HG02571 (cell line): Measurements from ENCODE around the gene IGFBP1.

Source experiments
- ATAC-seq: cut with Tn5 transposase; IDR thresholded peaks from one replicate; pipeline ENCODE4 v1.9.1; 2021; ENCODE audit warnings: mild to moderate bottlenecking, moderate library complexity; ENCODE audit not compliant: unreplicated experiment

Gene IGFBP1

DNA sequence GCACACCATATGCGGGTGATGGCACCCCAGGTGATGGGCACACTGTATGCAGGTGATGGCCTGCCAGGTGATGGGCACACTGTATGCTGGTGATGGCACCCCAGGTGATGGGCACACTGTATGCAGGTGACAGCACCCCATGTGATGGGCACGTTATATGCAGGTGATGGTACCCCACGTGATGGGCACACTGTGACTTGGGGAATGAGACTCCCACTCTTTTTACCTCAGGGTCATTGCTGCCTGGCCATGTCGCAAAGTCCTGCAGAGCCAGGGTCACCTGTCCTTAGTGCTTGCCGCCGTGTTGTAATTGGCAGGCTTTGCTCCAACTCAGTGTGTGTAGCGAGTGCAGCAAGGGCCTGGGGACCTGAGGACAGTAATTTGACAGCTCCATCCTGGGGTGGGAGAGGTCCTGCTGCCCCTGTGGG lies 7.8 kb upstream of the IGFBP1 start:
- no peak for ATAC-seq

DNA sequence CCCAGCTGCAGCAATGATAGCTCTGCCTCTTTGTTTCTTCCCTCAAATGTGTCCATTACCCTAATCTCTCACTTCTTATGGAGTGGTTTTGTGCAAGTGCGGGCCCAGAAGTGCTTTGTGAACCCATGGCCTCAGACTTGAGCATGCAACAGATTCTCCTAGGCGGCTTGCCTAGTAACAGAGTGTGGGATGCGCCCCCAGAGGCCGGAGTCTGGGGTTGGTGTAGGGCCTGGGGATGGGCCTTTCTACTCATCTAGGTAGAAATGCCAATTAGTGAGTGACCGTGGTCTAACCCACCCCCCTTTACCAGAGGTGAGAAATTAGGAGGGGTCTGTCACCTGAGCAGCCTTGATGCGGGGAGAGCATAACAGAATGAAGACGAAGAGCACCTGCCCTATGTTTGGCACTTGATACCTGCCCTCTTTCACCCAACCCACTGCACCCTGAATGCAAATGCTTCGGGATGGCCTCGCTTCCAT lies 7.0 kb upstream of the IGFBP1 start:
- no peak for ATAC-seq

DNA sequence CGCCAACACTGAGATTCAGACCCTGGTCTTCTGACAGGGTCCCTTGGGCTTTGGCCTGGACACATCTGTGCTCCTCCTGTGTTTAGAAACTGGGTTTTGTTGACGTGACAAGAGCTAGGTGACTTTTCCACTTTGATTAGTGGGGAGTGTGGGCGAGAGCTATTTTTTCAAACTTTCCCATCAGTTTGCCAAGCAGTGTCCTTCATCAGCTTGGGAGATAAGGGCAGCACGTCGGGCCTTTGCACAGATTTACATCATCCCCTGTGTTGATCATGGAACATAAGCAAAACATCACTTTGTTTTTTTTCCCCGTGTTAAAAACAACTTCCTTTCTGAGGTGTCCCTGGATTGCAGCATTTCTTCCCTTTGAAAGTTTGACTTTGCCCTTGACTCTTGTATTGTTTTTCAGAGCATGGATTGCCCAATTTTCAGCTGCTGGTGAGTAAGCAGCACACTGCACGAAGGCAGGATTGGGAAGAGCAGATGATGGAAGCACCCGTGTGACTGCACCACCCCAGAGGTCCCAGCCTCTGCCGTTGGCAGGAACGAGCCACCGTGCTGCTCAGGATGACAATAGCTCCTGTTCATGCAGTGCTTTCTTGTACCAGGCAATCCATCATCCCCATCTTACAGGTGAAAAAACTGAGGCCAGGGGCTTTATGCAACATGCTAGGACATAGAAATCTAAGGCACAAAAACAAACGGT lies 6.4 kb upstream of the IGFBP1 start:
- no peak for ATAC-seq

DNA sequence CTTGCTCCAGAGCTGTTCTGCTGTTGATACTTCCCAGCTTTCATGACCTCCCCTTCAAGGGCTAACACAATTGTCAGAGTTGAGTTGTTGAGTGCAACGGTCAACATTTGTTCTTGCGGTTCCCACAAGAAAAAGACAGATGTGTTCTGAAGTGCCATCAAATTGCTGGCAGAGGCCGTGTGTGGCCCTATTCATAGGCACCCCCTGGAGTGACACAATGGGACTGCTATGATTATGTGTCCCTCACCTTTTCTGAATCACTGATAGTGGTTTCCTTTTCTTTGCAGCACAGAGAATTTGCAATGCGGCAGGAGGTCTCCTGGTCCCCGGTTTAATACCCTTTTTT lies 5.8 kb upstream of the IGFBP1 start:
- ATAC-seq, result no peak

DNA sequence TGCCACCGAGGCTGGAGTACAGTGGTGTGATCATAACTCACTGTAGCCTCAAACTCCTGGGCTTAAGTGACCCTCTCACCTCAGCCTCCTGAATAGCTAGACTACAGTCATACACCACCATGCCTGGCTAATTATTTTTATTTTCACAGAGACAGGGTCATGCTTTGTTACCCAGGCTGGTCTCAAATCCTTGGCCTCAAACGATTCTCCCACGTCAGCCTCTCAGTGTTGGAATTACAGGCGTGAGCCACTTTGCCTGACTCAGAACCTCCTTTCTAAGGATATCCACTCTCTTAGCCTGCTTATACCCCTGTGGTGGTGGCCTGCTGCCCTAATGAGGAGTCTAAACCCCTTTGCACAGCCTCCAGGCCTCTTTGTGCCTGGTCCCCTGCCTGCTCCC lies 4.2 kb upstream of the IGFBP1 start:
- ATAC-seq, result no peak

DNA sequence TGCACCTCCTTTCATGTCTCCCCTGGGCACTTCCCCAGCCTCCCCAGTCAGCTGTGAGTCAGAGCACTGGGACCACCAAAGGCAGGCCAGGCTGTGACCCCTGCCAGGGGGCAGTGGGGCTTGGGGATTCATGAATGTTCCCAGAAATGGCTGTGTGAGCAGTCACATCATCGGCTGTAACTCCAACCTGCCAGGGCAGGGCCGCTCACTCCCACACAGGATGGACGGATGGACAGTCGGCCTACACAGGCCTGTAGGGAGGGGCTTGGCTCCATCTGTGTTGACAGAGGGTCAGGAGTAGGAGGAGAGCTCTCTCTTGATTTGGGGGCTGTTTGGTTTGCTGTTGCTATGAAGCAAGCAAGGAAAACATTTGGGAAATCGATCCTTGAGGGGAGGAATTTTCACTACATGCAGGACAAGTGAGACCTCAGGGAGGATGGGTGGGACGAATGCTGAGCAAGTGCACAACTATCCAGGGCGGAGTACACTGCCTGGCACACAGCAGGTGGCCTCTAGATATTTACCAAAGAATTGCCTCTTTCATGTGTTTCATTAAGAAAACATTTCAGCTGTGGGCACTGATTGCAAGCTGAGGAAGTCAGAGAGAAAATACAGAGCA lies 2.9 kb upstream of the IGFBP1 start:
- ATAC-seq, result no peak

DNA sequence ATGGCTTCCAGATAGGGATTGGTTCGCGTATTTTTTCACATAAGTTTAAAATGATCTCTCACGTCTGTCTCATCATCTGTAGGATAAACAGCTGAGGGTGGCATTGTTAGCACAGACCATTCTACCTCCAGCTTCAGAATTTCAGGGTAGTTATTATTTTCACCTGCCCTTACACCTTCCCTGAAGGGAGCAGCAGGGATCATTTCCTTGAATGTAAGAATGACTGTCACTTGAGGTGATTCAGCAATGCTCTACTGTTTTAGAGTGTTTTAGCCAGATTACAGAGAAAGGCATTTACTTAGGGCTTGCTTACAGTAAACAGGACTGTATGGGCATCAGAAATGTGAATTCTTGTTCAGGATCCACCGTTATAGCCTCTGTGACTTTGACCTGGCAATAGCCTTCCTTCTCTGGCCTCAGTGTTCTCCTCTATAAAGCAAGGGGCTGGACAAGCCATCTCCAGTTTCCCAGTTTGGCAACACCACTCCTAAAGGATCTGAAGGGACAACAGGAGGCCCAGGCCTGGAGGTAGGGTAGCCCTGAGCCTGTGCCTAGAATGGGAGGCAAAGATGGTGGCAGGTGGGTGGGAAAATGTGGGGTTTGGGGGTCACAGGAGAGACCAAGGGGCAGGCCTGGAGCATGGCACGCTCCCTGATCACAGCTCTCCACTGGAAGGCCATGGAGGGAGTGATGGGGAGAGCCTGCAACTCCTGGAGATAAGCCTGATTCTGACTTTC lies 1.2 kb upstream of the IGFBP1 start:
- ATAC-seq, result no peak

DNA sequence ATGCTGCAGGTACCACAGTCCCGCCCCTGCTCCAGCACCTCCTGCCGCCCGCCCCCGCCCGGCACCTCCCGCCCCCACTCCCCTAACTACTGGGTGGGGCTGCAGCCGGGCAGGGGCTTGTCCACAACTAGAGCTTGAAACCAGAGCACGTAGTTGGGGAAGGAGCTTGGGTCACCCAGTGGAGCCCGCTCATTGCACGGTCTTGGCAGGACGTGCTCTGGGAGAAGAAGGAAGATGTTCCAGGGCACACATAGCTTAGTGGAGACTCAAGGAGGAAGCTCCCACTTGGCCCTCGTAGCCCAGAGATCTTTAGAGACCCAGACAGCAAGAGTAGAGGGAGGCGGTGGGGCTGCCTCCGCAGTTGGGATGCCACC lies 692 bp downstream of the IGFBP1 start:
- ATAC-seq, result no peak

DNA sequence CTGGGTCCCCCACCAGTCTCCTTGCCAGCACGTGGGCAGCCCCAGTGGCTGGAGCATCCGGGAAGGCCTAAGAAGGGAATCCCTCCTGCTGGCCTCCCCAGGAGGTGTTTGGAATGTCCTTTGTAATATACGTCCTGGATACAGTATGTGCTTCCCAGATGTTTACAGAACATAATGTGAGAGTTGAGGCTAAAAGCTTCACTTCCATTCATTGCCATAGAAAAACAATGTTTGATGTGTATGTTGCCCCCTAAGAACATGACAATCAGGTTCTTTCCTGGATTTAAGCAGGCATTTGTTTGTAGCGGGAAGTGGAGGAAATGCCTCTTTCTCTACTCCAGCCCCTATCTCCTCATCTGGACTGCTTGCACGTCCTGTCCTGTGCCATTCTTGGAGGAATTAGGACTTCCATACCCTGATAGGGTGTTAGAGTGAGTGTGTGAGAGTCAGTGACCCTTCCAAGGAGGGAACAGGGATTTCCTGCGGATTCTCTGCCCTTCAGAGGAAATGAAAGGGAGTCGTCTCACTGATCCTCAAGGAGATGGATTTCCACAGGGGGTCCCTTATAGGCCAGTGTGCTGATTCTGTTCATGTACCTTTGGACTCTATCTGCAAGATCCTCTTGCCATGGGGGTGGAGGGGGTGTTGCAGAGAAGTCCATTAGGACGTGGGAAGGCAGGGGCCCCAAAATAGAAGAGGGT lies 1.2 kb downstream of the IGFBP1 start:
- no peak for ATAC-seq

DNA sequence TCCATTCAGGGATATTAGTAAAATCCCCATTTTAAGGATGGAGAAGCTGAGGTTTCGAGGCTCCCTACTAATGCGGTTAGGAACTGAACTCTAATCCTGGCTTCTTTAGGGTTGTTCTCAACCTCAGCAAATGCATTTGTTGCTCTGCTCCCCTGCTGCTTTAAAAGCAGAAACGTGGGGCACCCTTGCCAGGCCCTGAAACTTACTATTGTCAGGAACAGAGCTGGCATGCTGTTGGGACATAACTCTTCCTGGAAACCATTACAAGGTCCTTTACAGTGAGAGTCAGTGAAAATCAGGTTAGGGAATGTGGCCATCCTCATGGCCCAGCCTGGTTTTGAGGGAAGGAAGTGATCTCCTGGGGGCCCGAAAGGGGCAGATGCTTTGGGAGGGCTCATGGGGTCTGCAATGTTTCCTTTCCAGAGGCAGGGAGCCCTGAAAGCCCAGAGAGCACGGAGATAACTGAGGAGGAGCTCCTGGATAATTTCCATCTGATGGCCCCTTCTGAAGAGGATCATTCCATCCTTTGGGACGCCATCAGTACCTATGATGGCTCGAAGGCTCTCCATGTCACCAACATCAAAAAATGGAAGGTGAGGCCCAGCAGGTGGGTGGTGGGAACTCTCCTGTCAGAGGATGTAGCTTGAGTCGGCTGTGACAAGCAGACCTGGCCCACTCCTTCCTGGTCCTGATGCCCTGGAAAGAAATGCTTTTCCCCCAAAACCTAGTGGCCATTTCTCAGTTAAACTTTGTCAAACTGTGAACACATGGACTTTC lies 2.0 kb downstream of the IGFBP1 start:
- no peak for ATAC-seq

DNA sequence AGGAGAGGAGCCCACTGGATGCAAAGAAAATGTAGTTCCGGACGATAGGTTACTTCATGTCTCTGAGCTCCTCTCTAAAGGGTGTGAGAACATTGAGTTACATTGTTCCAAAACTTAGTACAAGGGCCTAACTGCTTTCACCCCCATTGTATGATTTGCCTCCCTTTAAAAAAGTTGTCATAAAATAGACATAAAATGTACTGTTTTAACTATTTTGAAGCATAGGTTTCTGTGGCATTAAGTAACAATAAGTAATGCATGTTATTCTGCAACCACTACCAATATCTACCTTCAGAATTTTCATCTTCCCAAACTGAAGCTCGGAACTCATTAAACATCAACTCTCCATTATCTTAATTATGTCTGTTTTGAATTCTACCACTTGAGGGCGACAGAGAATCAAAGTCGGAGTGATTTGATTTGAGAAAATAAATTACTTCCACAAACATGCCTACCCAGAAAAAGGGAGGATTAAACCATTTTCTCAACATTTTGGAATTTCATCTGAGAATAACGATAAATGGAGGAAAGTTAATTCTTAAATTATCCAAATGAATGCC lies 2.7 kb downstream of the IGFBP1 start:
- ATAC-seq, result no peak

DNA sequence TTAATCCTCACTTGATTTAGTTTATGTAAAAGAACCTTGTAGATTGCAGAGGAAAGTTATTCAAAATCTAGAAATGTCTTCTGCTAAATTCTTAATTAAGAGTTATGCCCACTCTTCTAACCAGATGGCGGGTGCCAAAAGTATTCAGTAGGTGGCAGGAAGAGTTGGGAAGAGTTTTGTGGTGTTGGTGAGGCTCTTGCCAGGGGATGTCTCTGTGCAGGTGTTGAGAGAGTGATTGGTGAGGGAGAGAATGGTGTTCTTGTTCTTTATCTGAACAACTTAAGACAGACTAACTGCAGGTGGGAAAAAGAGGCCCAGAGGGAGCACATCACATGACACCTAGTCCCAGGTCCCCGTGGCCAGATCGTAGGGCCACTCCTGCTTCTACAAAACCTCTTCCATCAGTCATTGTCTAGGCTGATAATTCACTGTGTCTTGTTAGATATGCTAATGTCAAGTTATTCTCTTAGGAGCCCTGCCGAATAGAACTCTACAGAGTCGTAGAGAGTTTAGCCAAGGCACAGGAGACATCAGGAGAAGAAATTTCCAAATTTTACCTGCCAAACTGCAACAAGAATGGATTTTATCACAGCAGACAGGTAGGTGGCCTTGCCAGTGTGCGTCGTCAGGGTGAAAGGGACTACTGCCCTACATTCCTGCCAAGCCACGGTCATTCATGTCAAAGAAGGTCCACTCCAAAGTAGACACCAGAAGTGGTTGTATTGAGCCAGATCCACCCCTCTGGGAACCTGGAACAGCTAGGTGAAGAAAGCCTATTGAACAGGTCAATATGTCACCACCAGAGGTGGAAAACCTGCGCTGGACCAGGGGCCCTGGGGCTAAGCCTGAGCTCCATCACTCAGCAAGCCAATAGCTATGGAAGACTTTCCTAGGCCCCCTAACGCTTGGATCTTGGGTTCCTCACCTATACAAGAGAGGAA lies 3.4 kb downstream of the IGFBP1 start:
- ATAC-seq, result no peak

DNA sequence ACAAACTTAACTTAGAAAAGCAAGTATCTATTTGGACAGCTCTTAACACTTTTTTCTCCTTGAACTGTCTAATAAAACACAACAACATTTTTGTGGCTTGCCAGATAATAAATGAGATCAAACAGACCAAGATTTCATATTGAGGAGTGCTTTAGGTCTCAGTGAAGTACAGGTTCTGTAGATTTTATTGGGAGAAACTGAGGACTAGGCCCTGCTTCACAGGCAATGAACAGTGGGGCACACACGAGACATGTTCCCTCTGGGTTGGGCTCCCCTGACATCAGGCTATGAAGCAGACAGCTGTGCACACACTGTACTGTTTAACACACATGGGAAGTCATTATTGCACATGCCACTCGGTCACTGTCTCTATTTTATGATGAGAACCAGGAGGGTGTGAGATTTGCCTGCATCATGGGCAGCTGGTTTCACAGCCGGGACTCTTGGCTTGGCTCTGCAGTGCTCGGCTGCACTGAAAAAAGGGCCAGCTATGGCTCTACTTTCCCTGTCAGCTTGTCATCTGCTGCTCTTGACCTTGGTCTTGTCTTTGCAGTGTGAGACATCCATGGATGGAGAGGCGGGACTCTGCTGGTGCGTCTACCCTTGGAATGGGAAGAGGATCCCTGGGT lies 4.2 kb downstream of the IGFBP1 start:
- ATAC-seq, result no peak

DNA sequence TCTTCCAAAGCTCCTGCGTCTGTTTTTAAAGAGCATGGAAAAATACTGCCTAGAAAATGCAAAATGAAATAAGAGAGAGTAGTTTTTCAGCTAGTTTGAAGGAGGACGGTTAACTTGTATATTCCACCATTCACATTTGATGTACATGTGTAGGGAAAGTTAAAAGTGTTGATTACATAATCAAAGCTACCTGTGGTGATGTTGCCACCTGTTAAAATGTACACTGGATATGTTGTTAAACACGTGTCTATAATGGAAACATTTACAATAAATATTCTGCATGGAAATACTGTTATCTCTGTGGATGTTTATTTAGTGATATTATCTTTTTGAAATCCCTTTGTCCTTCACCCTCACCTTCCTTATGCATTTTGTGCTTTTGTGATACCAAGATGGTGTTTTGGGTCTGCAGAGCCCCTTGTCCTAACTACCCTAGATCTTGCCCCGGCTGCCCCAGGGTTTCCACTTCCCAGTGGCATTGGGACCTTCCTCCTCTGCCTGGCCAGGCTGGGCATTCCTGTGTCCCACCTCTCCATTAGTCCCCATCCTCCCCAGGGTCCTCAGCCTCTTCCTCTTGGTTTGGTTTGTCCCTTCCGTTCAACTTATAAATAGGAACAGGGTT lies 5.2 kb downstream of the IGFBP1 start:
- ATAC-seq, result no peak

DNA sequence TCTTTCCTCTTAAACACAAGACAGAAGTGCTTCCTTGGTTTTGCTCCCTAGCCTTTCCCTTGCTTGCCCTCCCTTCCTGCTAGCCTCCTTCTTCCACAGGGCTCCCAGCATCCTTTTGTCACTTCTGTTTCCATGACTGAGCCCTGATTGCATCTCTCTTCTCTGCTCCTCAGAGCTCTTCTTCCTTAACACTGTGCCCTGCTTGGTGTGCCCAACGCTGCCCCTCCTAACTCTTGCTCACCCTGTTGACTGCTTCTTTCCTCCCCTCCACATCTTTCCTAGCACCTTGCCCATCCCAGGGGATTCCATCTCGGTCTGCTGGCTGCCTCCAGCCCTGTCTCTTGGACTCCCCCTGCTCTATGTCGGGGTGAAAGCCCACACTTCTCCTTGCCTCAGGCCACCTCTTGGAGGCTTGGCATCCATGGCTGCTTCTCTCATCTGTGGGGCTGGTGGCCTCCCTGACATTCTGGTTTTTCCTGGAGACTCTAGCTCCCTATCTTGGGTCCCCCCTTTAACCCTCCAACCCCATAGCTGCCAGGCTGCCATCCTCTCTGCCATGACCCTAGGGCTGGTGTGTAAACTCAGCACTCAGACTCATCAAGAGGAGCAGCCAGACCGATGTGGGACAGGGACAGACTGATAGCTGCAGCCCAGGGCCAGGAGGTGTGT lies 5.8 kb downstream of the IGFBP1 start:
- no peak for ATAC-seq

DNA sequence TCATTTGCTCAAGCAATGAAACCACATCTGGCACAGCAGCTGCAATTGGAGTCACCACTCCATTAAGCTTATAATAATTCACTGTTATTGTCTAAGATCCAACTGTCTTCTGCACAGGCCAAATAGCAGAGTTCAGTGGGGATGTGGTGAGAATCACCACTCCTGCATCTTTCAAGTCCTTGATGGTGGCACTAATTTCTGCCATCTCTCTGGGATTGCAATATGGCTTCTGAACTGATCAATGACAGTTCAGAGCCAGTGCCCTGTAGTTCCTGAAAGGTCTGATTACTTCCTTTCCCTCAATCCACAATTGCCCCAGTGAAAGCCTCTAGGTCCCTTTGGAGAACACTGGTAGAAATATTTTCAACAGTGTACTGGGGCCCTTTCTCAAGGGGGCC lies 6.4 kb downstream of the IGFBP1 start:
- ATAC-seq, result no peak

DNA sequence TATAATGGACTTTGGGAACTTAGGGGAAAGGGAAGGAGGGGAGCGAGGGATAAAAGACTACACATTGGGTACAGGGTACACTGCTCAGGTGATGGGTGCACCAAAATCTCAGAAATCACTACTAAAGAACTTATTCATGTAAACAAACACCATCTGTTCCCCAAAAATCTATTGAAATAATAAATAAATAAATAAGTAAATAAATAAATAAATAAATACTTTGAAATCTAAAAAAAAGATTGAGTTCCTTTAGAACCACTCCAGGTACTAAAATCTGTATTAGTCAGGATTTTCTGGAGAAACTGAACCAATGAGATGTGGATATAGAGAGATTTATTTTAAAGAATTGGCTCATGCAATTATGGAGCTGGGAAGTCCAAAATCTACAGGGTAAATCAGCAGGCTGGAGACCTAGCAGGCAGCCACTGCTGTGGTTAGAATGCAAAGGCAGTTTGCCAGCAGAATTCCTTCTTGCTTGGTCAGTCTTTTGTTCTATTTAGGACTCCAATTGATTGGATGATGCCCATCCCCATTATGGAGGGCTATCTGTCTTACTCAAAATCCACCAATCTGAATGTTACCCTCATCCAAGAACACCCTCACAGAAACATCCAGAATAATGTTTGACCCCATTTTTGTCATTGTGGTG lies 8.9 kb downstream of the IGFBP1 start:
- no peak for ATAC-seq

DNA sequence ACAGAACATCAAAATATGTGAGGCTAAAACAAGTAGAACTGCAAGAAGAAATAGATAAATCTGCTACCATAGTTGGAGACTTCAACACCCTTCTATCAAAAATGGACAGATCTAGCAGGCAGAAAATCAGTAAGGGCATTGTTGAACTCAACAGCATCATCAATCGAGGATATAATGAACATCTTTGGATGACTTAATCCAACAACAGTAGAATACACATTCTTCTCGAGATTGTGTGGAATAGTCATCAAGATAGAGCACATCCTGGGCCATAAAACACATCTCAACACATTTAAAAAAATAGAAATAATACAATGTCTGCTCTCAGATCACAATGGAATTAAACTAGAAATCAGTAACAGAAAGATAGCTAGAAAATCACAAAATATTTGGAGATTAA lies 9.9 kb downstream of the IGFBP1 start:
- no peak for ATAC-seq
